NCI-H69 (cell line): ENCODE measurements around the gene TRHDE.

ENCODE experiments used
- DNase-seq: peaks from one replicate; lab custom pipeline; 2025; lab: John Stamatoyannopoulos, UW

Gene TRHDE

DNA sequence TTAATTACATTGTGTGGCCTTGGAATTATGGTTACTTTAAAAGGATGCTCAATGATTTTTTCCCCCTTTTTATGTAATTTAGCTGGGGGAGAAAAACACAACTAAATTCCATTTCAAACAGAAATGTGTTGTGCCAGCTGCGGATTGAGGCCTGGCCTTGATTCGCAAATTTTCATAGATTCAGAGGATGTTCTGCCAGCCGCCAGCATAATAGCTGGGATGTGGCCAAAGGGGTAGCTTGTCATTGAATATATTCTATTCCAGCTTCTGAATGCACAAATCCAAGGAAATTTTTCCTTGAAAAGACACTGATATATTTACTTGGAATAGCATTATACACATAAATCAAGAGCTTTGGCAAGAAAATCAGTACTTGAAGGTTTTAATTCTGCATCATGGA is 43.7 kb downstream of the TRHDE start:
- DNase-seq: no peak

DNA sequence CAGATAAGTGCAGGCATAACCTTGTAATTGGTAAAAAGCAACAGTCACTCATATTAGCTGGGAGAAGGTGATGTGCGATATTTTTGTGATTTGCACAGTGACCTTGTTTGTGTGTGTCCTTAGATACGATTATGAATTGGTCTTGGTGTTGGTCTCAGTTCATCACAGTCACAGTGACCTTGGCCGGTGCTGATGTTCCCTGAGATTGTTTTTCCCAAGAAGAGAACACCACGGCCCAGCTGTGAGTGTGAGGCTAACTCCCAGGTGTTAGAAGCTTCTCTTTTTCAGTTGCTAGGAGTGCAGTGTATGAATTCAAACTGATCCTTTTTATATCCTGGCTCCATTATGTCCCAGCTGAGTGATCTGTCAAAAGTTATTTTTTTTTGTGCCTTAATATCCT is 46.2 kb downstream of the TRHDE start:
- DNase-seq: no peak

DNA sequence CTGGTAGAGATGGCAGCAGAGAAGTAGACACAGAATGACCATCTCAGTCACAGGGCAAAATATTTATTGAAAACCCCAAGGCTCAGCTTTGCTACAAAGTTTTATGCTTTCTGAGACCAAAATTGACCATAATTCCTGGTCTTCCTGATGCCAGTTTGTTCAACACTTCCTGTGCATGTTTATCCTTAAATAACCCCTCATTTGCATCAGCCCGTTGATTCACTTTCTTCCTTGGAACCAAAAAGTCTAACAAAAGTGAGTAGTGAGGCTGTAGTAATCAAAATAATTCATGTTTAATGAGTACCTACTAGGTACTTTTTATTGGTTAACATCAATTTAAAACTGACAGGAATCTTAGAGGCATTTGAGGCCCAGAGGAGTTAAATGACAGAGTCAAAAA is 51.7 kb downstream of the TRHDE start:
- no peak for DNase-seq

- DNase-seq: peak; percentile 59
Measured at GRCh38 chr12:72330301-72330700, 58.1 kb downstream of the TRHDE start.

GRCh38 chr12:72330784-72331183 is 58.6 kb downstream of the TRHDE start:
- DNase-seq: no peak

DNA sequence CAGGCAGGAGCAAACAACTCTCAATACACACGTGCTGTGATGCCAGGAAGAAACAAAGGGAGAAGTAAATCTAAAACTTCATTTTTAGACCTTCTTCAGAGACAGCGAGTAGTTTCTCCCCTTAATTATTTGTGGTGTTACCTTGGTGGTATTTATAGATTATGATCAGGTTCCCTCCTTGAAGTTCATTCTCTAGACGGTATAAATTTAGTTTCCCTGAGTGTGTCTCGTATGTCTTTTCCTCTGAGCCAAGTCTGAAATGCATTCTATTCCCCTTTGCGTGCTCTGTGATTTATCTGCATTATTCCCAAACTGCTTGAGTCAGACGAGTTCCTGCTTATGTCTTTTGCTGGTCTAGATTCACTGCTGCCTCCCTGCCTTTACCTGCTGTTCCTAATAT is 65.2 kb downstream of the TRHDE start:
- no peak for DNase-seq

- no peak for DNase-seq
Measured at GRCh38 chr12:72337946-72338345, 65.8 kb downstream of the TRHDE start.

- DNase-seq: peak; percentile 4
Measured at GRCh38 chr12:72338437-72338836, 66.3 kb downstream of the TRHDE start.

- DNase-seq: peak; percentile 82
Measured at GRCh38 chr12:72346363-72346944, 74.3 kb downstream of the TRHDE start.

- no peak for DNase-seq
Measured at GRCh38 chr12:72349491-72349890, 77.3 kb downstream of the TRHDE start.

DNA sequence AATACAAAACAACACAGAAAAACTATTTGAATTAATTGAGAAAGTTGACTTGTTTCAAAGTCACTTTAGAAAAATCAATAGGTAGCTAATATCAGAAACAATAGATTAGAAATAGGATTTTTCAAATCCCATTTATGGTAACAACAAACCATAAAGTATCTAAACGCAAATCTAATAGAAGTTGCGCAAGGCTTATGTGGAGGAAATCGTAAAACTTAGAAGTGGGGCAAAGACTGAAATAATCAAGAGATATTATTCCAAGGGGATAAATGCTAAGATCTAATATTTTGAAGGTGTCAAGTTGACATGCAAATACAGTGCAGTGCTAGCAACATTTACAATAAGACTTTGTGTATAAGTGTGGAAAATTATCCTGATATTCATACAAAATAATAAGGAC is 87.2 kb downstream of the TRHDE start:
- no peak for DNase-seq

DNA sequence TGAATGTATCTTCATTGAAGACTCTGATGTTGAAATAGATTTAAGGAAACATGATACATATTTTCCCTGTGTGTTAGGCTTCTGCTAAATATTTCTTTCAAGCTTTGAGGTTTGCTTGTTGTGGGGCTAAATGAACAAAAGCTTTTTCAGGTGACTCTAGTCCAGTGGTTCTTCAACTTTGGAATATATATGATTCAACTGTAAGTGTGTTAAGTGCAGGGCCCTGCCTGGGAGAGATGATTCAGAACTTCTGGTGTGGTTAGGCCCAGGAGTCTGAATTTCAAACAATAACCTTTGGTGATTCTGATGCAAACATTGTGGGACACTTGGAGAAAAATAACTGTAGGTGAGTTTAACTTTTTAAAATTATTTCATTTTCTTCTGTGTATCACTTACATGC is 93.0 kb downstream of the TRHDE start:
- DNase-seq: no peak

GRCh38 chr12:72366255-72366654 is 94.1 kb downstream of the TRHDE start:
- DNase-seq: no peak

GRCh38 chr12:72368298-72368697 is 96.1 kb downstream of the TRHDE start:
- DNase-seq: no peak

GRCh38 chr12:72368719-72369422 is 96.7 kb downstream of the TRHDE start:
- DNase-seq: peak; percentile 19

- DNase-seq: no peak
Measured at GRCh38 chr12:72369423-72369959, 97.3 kb downstream of the TRHDE start.

DNA sequence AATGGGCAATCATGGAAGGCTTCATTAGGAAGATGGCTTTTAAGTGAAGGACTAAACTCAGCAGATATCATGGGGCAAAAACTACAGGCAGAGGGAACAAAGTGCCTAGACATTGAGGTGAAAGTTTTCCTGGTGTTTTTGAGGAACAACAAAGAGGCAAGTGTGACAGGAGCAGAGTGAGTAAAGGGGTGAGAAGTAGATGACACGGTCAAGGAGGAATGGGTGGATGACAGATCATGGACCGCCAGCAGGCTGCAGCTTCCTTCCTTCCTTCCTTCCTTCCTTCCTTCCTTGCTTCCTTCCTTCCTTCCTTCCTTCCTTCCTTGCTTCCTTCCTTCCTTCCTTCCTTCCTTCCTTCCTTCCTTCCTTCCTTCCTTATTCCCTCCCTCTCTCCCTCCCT is 108.3 kb downstream of the TRHDE start:
- no peak for DNase-seq

DNA sequence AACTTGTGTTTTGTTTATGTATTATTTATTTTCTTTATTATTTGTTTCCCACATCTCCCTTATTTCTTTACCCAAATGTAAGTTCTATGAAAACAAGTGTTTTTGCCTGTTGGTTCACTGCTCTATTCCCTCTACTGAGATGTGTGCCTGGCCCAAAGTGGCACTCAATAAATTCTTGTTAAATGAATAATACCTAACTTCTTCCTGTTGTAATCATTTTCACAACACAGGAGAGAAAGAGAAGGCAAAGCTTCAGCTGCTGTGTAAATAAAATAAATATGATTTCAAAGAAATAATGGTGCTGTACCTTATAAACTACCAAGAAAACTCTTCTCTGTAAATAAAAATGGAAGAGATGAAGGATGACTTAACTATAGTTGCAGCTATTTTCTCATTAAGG is 116.2 kb downstream of the TRHDE start:
- DNase-seq: no peak

- peak; percentile 8 for DNase-seq
Measured at GRCh38 chr12:72390146-72390545, 118.0 kb downstream of the TRHDE start.

- no peak for DNase-seq
Measured at GRCh38 chr12:72406111-72406510, 133.9 kb downstream of the TRHDE start.

DNA sequence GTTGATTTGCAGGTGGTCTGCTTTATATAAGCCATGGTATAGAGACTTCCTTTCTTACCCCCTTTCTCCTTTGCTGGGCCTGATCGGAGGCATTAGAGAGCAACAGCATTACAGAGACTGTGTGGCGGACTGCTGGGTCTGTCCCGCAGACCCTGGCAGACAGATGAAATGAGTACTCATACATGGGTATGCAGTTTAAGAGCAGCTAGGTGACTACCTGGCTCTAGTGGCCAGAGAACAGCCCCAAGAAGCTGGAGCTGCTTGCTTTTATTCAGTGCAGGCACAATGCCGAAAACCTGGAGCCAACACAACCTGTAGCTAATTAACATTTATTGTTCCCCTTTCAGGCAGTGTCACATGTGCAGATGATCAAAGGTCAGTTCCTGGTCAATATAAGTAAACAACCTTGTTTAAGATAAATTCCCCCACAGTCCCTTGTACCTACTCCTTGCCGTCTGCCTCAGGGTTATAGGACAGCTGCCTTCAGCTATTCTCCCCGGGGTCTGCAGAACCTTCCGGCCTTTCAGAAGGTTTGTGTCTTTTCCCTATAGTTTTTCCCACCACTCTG is 160.0 kb downstream of the TRHDE start:
- DNase-seq: no peak

DNA sequence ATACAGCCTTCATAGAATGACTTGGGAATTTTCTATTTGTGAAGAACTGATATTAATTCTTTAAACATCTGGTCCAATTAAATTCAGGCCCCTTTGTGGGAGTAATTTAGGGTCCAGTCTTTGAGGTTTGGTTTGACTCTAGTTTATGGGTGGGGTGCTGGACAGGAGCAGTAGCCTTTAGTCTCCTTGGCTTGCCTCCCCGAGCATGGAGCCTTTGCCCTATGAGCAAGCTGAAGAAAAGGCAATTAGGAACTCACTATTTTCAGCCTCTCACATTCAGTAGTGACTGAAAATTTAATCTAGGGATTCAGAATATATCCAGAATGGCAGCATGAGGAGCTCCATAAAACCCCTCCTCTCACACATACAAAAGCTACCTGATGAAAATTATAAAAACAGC is 161.1 kb downstream of the TRHDE start:
- no peak for DNase-seq

DNA sequence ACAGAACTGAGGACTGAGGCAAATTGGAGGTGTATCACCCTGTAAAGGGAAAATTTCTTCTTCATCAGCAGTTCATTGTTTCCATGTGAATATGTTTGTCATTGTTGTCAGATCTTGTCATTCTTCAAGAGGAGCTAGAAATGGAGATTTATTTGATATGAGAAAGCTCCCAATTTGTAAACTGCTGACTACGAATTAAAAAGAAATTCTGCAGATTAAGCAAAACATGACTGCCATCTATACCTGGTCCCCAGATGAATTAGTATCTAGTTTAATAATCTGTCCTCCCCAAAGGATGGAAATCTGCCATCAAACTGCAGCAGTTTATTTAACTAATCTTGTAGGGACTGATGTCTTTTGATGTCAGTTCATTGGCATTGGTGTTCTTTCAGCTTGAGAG is 162.8 kb downstream of the TRHDE start:
- no peak for DNase-seq

DNA sequence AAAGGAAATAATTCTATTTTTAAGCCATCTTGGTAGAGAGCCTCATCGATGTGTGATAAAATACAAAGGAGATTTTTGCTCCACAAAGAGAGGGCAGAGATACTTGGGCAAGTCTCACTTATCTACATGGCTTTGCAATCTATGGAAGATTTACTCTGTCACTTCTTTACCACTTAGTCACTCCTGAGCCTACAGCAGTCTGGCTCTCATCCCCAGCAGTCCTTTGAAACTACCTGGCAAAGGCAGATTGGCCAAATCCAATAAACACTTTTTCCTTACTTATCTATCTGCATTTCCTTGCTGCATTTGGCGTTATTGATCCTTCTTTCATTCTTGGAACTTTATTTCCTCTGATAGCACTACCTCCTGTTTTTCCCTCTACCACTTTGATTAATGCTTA is 170.0 kb downstream of the TRHDE start:
- no peak for DNase-seq
